Peyer's patch (tissue), 4 donors: ENCODE measurements around the gene HEMGN. TPM values are rescaled to one million over a fixed set of nuclear protein-coding genes. Genes with fewer than 3 reads are reported as not detected.

Experiments used
- DNase-seq, 3 donors: peaks; one replicate each; pipeline ENCODE4 v3.0.0-alpha.2; 2017 to 2019
- H3K27ac ChIP-seq, 4 donors: fragments of 200-600 bp; sonication (generic); one replicate each; pipeline ENCODE4 v1.5.1; 2016 to 2019
- H3K27me3 ChIP-seq, 2 donors: fragments of 200-600 bp; sonication (generic); one replicate each; pipeline ENCODE4 v1.5.1; 2019
- H3K36me3 ChIP-seq, 3 donors: fragments of 200-600 bp; sonication (generic); one replicate each; pipeline ENCODE4 v1.5.1; 2016 to 2019
- H3K4me1 ChIP-seq, 4 donors: fragments of 200-600 bp; sonication (generic); one replicate each; pipeline ENCODE4 v1.5.1; 2016 to 2019
- H3K4me3 ChIP-seq, 4 donors: fragments of 200-600 bp; sonication (generic); 1 replicate in 3 of 4; 2 replicates in 1 of 4; pipeline ENCODE4 v1.5.1; 2016 to 2019; ENCODE audit warnings: mild to moderate bottlenecking in 1 of 4
- H3K9me3 ChIP-seq, 4 donors: fragments of 200-600 bp; sonication (generic); one replicate each; pipeline ENCODE4 v1.5.1; 2016 to 2019; ENCODE audit warnings: mild to moderate bottlenecking in 1 of 4
- CTCF ChIP-seq, 6 experiments: fragments of 450-650 bp in 4 of 6; fragments of 200-600 bp in 2 of 6; sonication (generic) in 1 of 6; IDR thresholded peaks; one replicate each; pipeline ENCODE4 v1.5.1; 2017 to 2019; ENCODE audit warnings: antibody characterized with exemption in 6 of 6, mild to moderate bottlenecking in 3 of 6, moderate library complexity in 1 of 6
- POLR2A ChIP-seq, 2 donors: fragments of 450-650 bp; IDR thresholded peaks; one replicate each; pipeline ENCODE4 v1.5.1; 2017; ENCODE audit warnings: antibody characterized with exemption in 2 of 2, mild to moderate bottlenecking in 2 of 2, moderate library complexity in 2 of 2
- small RNA-seq, 2 donors: library from RNA; depleted of rRNA; stranded (forward); fragments of <200 nt; gene quantifications; one replicate each; pipeline ENCODE3, GENCODE V24; 2016
- total RNA-seq, 4 donors: library from RNA; depleted of rRNA; stranded (reverse); fragments of >200 nt; gene quantifications; one replicate each; pipeline ENCODE4 v1.1.0, GENCODE V29; 2016

Gene HEMGN
- total RNA-seq, 4 donors from 2014 or later, result not detected

DNA sequence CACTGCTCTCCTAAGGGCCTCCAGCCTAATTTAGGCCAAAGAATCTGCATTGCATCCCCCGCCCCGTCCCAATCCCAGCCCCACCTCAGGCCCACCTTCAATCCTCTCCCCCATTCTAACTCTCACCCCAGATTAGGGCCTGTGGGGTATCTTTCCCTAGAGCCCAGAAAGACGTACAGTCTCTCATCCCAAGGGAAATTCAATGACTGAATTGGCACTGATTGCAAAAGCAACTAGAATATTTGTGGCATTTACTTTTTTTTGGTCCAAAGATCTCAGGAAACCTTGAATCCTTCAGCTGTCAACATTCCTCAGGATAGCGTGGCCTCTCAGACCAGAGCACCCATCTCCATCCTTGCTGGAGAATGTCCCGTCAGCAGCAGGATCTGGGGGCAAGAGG, 46.2 kb downstream of the HEMGN start:
- Histone ChIP-seq H3K4me3 (no peak overlapping the region), H3K9me3 (no peaks in the 10 kb centered on the region), H3K27ac (no peak overlapping the region), H3K27me3 (no peaks in the 10 kb centered on the region), H3K4me1 (no peaks in the 10 kb centered on the region), H3K36me3 (no peaks in the 10 kb centered on the region)
- no peak for DNase-seq
- no peak for TF ChIP-seq POLR2A (IDR thresholded peaks at IDR 0.05)
- no peak for TF ChIP-seq CTCF (IDR thresholded peaks at IDR 0.05)

- no peaks in the 10 kb centered on the region for H3K9me3 ChIP-seq
- peak in 2 of 3 donors; percentile 47 to 72 for DNase-seq
Observed at GRCh38 chr9:97889941-97890887, 47.8 kb downstream of the HEMGN start.

DNA sequence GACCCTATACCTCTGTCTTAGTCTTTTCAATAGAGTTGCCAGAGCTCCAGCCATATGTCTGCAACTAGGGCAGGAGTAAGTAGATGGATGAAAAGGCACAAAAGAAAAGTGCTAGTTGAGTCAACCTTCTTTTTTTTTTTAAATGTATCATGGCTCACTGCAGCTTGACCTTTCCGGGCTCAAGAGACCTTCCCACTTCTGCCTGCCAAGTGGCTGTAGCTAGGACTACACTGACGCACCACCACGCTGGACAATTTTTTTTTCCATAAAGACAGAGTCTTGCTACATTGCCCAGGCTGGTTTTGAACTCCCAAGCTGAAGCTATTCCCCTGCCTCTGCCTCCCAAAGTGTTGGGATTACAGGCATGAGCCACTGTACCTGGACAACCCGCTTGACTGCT, 57.6 kb downstream of the HEMGN start:
- Histone ChIP-seq H3K27ac (no peak overlapping the region), H3K36me3 (no peaks in the 10 kb centered on the region), H3K4me3 (no peak overlapping the region), H3K9me3 (no peaks in the 10 kb centered on the region), H3K27me3 (no peaks in the 10 kb centered on the region), H3K4me1 (no peaks in the 10 kb centered on the region)
- TF ChIP-seq POLR2A (IDR thresholded peaks at IDR 0.05), result no peak
- TF ChIP-seq CTCF (IDR thresholded peaks at IDR 0.05), result no peak
- DNase-seq, result no peak

More at GRCh38 chr9:97889941-97890887, 47.8 kb downstream of the HEMGN start:
- Histone ChIP-seq H3K4me1 (no peaks in the 10 kb centered on the region), H3K27me3 (no peaks in the 10 kb centered on the region), H3K36me3 (no peaks in the 10 kb centered on the region), H3K4me3 (no peak overlapping the region), H3K27ac (no peak overlapping the region)
- TF ChIP-seq POLR2A (IDR thresholded peaks at IDR 0.05) (no peak), CTCF (IDR thresholded peaks at IDR 0.05) (peak in 5 of 6 experiments; percentile 25 to 65 (median 41))

Small RNAs within 50 kb of the gene (small RNA-seq; reads per million reads assigned to genes)
- gene RF00019, result 0 reads per million in 2 donors

Other genes with a start within 250 kb of the HEMGN start
- gene XPA, start 240.8 kb downstream of the HEMGN start, total RNA-seq, result 10 to 100 TPM; 12.6 to 18.8 (median 14.3) TPM
- gene FOXE1, start 84.9 kb downstream of the HEMGN start, total RNA-seq, result not detected
- gene TRMO, start 15.7 kb downstream of the HEMGN start, total RNA-seq, result 100 to 1,000 TPM in 1 of 4 donors, 10 to 100 TPM in 3; 25.7 to 104 (median 29.3) TPM
- gene ANP32B, start 45.2 kb upstream of the HEMGN start, total RNA-seq, result 10 to 100 TPM; 25.4 to 57.8 (median 36.6) TPM
- gene NANS, start 118.6 kb upstream of the HEMGN start, total RNA-seq, result 10 to 100 TPM; 46.4 to 90.8 (median 76.7) TPM
- 100 to 1,000 TPM in 1 of 4 donors, 10 to 100 TPM in 3; 61.1 to 101 (median 72.0) TPM for gene TRIM14, start 181.1 kb upstream of the HEMGN start, total RNA-seq